Coronary artery (tissue), 2 donors: Measurements from ENCODE around the gene MICAL2.

ENCODE experiments used
- DNase-seq: peaks from one replicate; pipeline ENCODE4 v3.0.0-alpha.2; 2017; ENCODE audit warnings: low spot score
- H3K27ac ChIP-seq, 2 donors: fragments of 200-600 bp; sonication (generic); one replicate each; pipeline ENCODE4 v1.5.1; 2016 to 2019
- H3K4me3 ChIP-seq: fragments of 200-600 bp; sonication (generic); 2 replicates; pipeline ENCODE4 v1.5.1; 2016; ENCODE audit warnings: mild to moderate bottlenecking, moderate library complexity
- CTCF ChIP-seq: fragments of 200-600 bp; sonication (generic); IDR thresholded peaks from one replicate; pipeline ENCODE4 v1.5.1; 2019; ENCODE audit warnings: antibody characterized with exemption

Gene MICAL2

GRCh38 chr11:12280199-12280837 is 169.9 kb downstream of the MICAL2 start:
- peak overlapping the region; percentile 30 to 69 for H3K27ac ChIP-seq
- H3K4me3 ChIP-seq: no peak overlapping the region
- peak; percentile 63 for DNase-seq
- no peak for TF ChIP-seq CTCF

GRCh38 chr11:12280838-12281565 is 170.6 kb downstream of the MICAL2 start:
- H3K27ac ChIP-seq: peak overlapping the region; percentile 30 to 69
- no peak for TF ChIP-seq CTCF
- H3K4me3 ChIP-seq: no peak overlapping the region
- peak; percentile 75 for DNase-seq

- H3K4me3 ChIP-seq: no peak overlapping the region
- peak; percentile 90 for TF ChIP-seq CTCF
- H3K27ac ChIP-seq: peak overlapping the region; percentile 28 to 44
- DNase-seq: peak; percentile 86
Measured at GRCh38 chr11:12281571-12282478, 171.4 kb downstream of the MICAL2 start.

GRCh38 chr11:12282676-12283075 is 172.3 kb downstream of the MICAL2 start:
- Histone ChIP-seq H3K27ac (no peak overlapping the region), H3K4me3 (no peak overlapping the region)
- DNase-seq: no peak
- no peak for TF ChIP-seq CTCF

GRCh38 chr11:12284316-12285050 is 174.1 kb downstream of the MICAL2 start:
- Histone ChIP-seq H3K27ac (peak overlapping the region; percentile 20 to 99), H3K4me3 (no peak overlapping the region)
- DNase-seq: peak; percentile 60
- no peak for TF ChIP-seq CTCF

- Histone ChIP-seq H3K4me3 (no peak overlapping the region), H3K27ac (peak overlapping the region; percentile 20 to 99)
- no peak for TF ChIP-seq CTCF
- DNase-seq: no peak
Measured at GRCh38 chr11:12285106-12285505, 174.7 kb downstream of the MICAL2 start.
